GM12892 (cell line): Measurements from ENCODE around the gene MIA.

ENCODE experiments used
- POLR2A ChIP-seq: IDR thresholded peaks from 2 replicates; pipeline ENCODE4 v1.6.1; 2011; ENCODE audit warnings: low read depth, low read length, control low read depth
- TAF1 ChIP-seq: IDR thresholded peaks from 2 replicates; pipeline ENCODE4 v1.6.1; 2011; ENCODE audit warnings: low read depth, mild to moderate bottlenecking, control low read depth, low read length, borderline replicate concordance

DNA sequence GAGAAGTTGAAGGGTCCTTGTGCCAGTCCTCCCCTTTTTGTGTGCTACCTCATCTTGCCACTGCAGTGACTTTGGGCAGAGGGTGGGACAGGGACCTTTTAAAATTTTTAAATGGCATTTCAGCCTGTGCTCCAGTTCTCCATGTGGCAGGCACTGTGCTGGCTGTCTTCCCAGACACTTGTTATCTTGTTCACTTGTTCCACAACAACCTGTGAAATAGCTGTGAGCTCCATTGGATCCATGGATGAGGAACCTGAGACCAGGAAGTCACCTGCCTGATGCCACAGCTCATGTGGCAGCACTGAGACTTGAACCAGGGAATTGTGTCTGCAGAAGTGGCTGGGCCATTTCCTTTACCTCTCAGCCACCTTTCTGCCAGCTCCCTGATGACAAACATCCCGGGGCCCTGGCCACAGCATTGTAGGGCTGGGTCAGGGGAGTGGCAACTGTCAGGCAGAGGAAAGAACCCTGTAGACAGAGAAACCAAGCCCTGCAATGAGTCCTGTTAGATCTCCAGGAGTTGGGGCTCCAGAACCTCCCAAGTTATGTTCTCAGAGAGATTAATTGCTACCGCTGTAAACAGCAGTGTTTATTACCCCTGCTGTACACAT lies 30.0 kb downstream of the MIA start:
- no peak for TF ChIP-seq POLR2A
- no peak for TF ChIP-seq TAF1
